Body of pancreas (tissue), 4 donors: ENCODE results near the gene PLA2G2C. TPM values are rescaled to one million over a fixed set of nuclear protein-coding genes. Genes with fewer than 3 reads are reported as not detected.

Experiments used
- ATAC-seq: fragments of 150-250 bp; one replicate; pipeline ENCODE4 v1.9.1; 2016
- DNase-seq, 4 donors: peaks; one replicate each; pipeline ENCODE4 v3.0.0-alpha.2; 2019
- H3K27ac ChIP-seq, 4 donors: fragments of 200-600 bp; sonication (generic); 1 replicate in 3 of 4; 2 replicates in 1 of 4; pipeline versions ENCODE4 v1.5.1 to v1.6.1; 2016 to 2019; ENCODE audit warnings: mild to moderate bottlenecking in 1 of 4, mixed read lengths in 1 of 4, moderate library complexity in 1 of 4
- H3K27me3 ChIP-seq, 2 donors: fragments of 200-600 bp; sonication (generic); one replicate each; pipeline ENCODE4 v1.6.0; 2016; ENCODE audit warnings: mild to moderate bottlenecking in 1 of 2
- H3K36me3 ChIP-seq, 2 donors: fragments of 200-600 bp; sonication (generic); replicated peaks in 1 of 2; 2 replicates each; pipeline ENCODE4 v1.5.1; 2016; ENCODE audit warnings: low read depth in 2 of 2; ENCODE audit not compliant: insufficient read depth in 1 of 2
- H3K4me1 ChIP-seq: fragments of 200-600 bp; sonication (generic); one replicate; pipeline ENCODE4 v1.6.0; 2016
- H3K4me3 ChIP-seq, 2 donors: fragments of 200-600 bp; sonication (generic); 1 replicate in 1 of 2; 2 replicates in 1 of 2; pipeline ENCODE4 v1.5.1; 2016 to 2019
- H3K9me3 ChIP-seq, 3 donors: fragments of 200-600 bp; sonication (generic); 1 replicate in 2 of 3; 2 replicates in 1 of 3; pipeline ENCODE4 v1.5.1; 2016
- POLR2A ChIP-seq, 3 donors: fragments of 450-650 bp; IDR thresholded peaks; one replicate each; pipeline ENCODE4 v1.6.1; 2016; ENCODE audit warnings: antibody characterized with exemption in 3 of 3, mild to moderate bottlenecking in 2 of 3
- WGBS, 2 donors: methylation state at CpG; one replicate each; pipeline ENCODE4 v1.1.5; 2017; 5-methylcytosine and 5-hydroxymethylcytosine counted together
- intact Hi-C: fragments of 100-400 bp; cut with DNase I; formaldehyde crosslinking; loops from one replicate; pipeline ENCODE4 v1.15.1; 2023
- total RNA-seq, 2 donors: library from RNA; depleted of rRNA; stranded (reverse); fragments of >200 nt; gene quantifications; one replicate each; pipeline ENCODE4 v1.1.0, GENCODE V29; 2016
- TF ChIP-seq, protein P1 (sequence below), 7 experiments: fragments of 450-650 bp in 4 of 7; fragments of 200-600 bp in 3 of 7; sonication (generic) in 3 of 7; IDR thresholded peaks; one replicate each; pipeline ENCODE4 v1.5.1; 2016 to 2019; ENCODE audit warnings: antibody characterized with exemption in 7 of 7

Gene PLA2G2C
- total RNA-seq, 2 donors from 2014 or later, result not detected

DNA sequence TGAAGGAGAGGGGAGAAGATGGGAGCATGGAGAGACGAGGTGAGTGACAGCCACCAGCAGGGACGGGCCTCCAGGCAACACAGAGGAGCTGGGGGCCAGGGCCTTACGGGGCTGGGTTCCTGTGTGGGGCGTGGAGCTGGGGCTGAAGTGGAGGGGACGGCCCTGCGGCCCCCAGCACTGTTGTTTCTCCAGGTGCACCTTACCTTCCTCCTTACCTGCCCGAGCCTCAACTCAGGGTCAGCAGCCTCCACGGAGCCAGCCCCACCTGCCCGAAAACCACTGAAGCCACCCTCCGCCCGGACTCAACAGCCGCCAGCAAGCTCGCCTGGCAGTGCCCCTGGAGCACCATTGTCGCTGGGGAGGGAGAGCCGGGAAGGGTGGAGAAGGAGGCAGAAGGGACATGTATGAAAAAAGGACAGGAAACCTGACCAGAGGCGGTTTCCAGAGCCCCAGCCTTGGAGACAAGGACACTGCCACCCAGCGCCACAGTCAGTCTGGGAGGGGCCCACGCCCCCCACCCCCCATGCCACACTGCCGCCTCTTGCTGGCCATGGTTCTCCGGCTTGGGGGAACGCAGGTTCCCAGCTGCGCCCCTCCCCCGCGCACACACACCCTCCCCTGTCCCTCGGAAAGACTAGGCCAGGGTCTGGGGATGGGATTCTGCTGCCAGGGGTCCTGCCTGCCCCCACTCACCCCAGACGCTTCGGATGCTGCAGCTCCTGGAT is 36.6 kb downstream of the PLA2G2C start:
- Histone ChIP-seq H3K36me3 (no peaks in the 10 kb centered on the region), H3K4me1 (peaks cover 19% of the 10 kb centered on the region), H3K9me3 (no peaks in the 10 kb centered on the region), H3K27me3 (no peaks in the 10 kb centered on the region), H3K4me3 (no peak overlapping the region), H3K27ac (no peak overlapping the region)
- ATAC-seq (no peak), DNase-seq (peak in 1 of 4 donors; percentile 6)
- WGBS, 2 donors, result 75 to 80% methylated on average over 26 to 27 of the region's 27 CpGs
- intact Hi-C loops, result loop anchor here (5.0 kb wide), 1 partner anchor 237 kb away; no protein-coding TSS in a partner anchor
- TF ChIP-seq POLR2A (IDR thresholded peaks at IDR 0.05), result no peak
- TF ChIP-seq, protein P1, sequence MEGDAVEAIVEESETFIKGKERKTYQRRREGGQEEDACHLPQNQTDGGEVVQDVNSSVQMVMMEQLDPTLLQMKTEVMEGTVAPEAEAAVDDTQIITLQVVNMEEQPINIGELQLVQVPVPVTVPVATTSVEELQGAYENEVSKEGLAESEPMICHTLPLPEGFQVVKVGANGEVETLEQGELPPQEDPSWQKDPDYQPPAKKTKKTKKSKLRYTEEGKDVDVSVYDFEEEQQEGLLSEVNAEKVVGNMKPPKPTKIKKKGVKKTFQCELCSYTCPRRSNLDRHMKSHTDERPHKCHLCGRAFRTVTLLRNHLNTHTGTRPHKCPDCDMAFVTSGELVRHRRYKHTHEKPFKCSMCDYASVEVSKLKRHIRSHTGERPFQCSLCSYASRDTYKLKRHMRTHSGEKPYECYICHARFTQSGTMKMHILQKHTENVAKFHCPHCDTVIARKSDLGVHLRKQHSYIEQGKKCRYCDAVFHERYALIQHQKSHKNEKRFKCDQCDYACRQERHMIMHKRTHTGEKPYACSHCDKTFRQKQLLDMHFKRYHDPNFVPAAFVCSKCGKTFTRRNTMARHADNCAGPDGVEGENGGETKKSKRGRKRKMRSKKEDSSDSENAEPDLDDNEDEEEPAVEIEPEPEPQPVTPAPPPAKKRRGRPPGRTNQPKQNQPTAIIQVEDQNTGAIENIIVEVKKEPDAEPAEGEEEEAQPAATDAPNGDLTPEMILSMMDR (IDR thresholded peaks at IDR 0.05), result no peak

DNA sequence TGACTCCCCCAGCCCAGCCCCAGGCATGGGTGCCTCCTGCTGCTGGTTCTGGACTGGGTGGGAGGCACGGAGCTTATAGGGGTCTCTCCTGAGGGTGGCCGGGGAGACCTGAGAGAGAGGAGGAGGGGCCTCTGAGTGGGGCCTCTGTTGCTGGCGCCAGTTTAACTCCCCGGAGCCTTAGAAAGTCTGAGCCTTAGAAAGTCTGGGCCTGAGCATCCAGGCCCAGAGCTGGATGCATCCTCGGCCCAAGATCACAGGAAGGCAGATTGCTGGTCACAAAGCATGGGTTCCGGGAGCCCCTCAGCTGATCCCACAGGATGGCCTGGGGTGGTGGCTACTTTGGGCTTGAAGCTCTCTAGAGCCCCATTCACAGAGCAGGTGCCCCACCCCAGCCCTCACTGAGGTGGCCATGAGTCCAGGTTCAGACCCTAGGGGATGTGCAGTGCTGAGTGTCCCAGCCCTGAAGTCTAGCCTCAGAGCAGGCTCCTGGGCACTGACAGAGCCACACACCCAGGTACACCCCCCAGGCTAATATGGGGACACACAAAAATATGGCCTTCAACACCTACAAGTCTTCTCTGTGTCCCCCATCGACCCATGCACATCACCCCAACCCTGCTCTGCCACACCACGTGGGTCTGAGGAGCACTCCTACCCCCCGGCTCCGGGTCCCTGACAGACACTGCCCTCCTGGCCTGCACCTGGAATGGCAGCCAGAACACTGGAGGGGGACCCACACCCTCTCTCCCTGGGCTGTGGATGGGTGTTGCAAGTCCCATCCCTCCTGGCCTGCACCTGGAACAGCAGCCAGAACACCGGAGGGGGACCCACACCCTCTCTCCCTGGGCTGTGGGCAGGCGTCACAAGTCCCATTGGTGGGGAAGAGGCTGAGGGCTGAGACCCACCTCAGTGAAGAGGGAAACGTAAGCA is 37.5 kb downstream of the PLA2G2C start:
- 74 to 82% methylated on average over 6 to 13 of the region's 13 CpGs for WGBS, 2 donors
- Histone ChIP-seq H3K27ac (no peak overlapping the region), H3K27me3 (no peaks in the 10 kb centered on the region), H3K36me3 (no peaks in the 10 kb centered on the region), H3K4me3 (no peak overlapping the region), H3K9me3 (no peaks in the 10 kb centered on the region), H3K4me1 (peaks cover 13% of the 10 kb centered on the region)
- TF ChIP-seq, protein P1 (IDR thresholded peaks at IDR 0.05), result no peak
- TF ChIP-seq POLR2A (IDR thresholded peaks at IDR 0.05), result no peak
- intact Hi-C loops, result loop anchor here (5.0 kb wide), 1 partner anchor 237 kb away; no protein-coding TSS in a partner anchor
- DNase-seq (peak in 1 of 4 donors; percentile 8), ATAC-seq (no peak)

DNA sequence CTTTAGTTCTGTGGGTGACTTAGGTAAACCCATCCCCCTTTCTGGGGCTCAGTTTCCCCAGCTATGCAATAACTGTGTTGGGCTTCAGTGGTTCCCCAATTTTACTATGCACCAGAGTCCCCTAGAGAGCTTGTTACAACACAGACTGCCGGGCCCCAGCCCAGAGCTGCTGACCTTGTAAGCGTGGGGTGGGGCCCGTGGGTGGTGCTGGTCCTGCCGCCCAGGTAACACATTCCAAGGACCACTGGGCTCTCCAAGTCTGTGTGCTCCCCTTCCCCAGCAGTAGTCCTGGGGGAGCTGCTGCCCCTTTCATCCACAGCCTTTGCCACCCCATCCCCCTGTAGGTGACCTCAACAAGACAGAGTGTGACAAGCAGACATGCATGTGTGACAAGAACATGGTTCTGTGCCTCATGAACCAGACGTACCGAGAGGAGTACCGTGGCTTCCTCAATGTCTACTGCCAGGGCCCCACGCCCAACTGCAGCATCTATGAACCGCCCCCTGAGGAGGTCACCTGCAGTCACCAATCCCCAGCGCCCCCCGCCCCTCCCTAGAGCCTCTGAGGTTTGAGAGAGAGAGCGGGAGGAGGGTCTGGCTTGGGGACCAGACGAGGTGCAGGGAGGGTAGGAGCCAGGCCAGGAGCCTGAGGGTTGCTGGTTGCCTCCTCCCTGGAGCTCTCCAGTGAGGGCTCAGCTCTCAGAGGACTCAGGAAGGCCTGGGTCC is 38.3 kb downstream of the PLA2G2C start:
- intact Hi-C loops, result loop anchor here (5.0 kb wide), 1 partner anchor 236 kb away; no protein-coding TSS in a partner anchor
- peak in 1 of 4 donors; percentile 3 for DNase-seq
- Histone ChIP-seq H3K9me3 (no peaks in the 10 kb centered on the region), H3K4me3 (no peak overlapping the region), H3K27ac (no peak overlapping the region), H3K36me3 (no peaks in the 10 kb centered on the region), H3K4me1 (peaks cover 10% of the 10 kb centered on the region), H3K27me3 (no peaks in the 10 kb centered on the region)
- TF ChIP-seq, protein P1 (IDR thresholded peaks at IDR 0.05), result no peak
- no peak for TF ChIP-seq POLR2A (IDR thresholded peaks at IDR 0.05)
- ATAC-seq, result no peak
- 76% methylated on average over 8 to 13 of the region's 13 CpGs for WGBS, 2 donors

DNA sequence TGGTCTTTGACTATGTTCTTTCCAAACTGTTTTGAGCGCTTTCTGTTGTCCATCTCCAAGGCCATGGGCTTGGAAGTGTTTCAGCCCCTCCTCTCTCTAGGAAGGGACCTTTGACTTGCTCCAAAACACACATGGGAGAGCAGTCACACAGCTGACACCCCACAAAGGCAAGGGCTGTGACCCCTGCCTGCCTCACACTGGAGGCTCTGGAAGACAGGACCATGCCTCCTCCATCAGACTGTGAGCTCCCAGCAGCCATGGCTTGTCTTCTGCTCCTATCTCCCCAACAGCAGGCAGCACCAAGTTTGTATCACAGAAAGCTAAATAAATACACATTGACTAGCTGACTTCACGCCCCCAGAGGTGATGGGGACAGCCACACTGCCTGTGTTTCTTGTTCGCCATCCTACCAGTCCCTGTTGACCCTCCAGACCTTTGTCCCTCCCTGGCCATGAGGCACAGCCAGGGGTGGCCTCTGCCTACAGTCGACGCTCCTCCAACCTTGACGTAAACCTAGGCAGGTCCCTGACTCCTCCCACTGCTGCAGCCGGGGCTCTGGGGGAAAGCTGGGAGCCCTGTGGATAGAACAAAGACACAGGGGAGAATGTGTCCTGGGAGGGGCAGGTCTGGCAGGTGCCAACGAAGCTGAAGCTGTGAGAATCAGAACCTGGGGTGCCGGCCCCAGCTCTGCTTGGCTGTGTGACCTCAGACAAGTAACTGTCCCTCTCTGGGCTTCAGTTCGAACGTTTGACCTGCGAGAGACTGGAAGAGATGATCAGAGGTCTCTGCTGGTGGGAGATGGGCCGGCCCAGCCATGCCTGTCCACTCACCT is 42.4 kb downstream of the PLA2G2C start:
- H3K4me1 ChIP-seq, result no peaks in the 10 kb centered on the region
- H3K4me3 ChIP-seq, result no peak overlapping the region
- DNase-seq (no peak), ATAC-seq (no peak)
- H3K27me3 ChIP-seq, result no peaks in the 10 kb centered on the region
- H3K36me3 ChIP-seq, result no peaks in the 10 kb centered on the region
- TF ChIP-seq, protein P1 (IDR thresholded peaks at IDR 0.05), result no peak
- TF ChIP-seq POLR2A (IDR thresholded peaks at IDR 0.05), result no peak
- no peaks in the 10 kb centered on the region for H3K9me3 ChIP-seq
- WGBS, 2 donors, result 47 to 62% methylated on average over 13 of the region's 13 CpGs
- intact Hi-C loops, result no loop called here
- H3K27ac ChIP-seq, result no peak overlapping the region
